CMK (cell line): Measurements from ENCODE around the gene KCNQ1.

Source experiments
- DNase-seq: peaks from one replicate; pipeline ENCODE4 v3.0.0-alpha.2; 2010; ENCODE audit warnings: low read depth

KCNQ1 gene

DNA sequence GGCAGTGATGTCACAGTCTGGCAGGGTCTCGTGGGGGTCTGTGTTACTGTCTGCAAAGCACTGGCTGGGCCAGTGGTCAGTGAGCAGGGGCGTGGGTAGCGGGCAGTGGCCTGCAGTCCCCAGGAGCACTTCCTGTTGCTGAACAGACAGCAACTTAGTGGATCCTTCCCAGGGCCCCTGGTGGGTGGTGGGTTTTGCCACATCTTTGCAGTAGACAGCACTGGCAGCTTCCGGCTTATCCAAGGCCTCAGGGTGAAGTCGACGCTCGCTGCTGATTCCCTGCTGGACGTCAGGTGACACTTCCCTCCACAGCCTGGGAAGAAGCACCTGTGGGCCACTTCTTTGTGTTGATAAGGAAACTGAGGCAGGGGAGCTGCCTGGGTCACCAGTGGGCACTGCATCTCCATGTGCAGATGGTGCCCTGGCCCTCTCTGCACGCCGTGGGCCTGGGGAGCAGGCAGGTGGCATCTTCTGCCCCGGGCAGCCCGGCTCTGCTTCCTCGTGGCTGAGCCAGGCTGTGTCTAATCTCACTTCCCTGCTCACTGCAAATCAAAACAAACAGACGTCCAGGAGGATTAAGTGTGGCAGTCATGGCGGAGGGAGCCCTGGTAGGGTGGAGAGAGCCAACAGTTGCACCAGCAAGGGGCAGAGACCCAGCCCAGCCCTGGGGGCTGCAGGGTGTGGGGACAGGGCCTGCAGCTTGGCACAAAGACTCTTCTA, 79.8 kb downstream of the KCNQ1 start:
- DNase-seq, result no peak

DNA sequence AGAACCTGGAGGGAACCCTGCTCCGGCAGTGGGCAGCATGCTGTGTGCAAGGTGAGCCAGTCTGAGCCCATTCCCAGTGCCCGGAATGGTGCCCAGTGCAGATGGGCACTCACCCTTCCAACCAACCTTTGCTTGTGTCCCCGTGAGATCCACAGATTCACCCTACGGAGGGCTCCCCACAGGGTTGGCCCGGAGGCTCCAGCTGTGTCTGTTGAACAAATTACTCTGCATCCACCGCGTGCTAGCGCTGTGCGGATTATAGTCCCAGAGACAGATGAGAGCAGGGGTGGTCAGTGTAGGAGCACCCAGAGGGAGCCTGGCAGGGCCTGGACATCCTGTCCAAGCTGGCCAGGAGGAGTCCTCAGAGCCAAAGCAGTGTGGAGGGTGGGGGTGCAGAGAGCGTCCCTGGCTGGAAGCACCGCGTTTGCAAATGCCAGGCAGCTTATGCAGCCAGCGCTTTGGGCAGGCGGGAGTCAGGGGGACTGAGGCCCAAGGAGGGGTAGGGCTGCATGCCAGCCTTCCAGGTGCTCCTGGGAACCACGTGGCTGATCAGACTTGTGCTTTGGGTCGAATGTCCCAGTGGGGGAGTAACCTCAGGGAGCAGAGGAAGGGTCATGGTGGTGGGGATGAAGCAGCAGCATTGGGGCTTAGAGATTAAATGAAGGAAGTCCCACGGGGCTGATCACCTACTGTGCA, 80.5 kb downstream of the KCNQ1 start:
- no peak for DNase-seq

DNA sequence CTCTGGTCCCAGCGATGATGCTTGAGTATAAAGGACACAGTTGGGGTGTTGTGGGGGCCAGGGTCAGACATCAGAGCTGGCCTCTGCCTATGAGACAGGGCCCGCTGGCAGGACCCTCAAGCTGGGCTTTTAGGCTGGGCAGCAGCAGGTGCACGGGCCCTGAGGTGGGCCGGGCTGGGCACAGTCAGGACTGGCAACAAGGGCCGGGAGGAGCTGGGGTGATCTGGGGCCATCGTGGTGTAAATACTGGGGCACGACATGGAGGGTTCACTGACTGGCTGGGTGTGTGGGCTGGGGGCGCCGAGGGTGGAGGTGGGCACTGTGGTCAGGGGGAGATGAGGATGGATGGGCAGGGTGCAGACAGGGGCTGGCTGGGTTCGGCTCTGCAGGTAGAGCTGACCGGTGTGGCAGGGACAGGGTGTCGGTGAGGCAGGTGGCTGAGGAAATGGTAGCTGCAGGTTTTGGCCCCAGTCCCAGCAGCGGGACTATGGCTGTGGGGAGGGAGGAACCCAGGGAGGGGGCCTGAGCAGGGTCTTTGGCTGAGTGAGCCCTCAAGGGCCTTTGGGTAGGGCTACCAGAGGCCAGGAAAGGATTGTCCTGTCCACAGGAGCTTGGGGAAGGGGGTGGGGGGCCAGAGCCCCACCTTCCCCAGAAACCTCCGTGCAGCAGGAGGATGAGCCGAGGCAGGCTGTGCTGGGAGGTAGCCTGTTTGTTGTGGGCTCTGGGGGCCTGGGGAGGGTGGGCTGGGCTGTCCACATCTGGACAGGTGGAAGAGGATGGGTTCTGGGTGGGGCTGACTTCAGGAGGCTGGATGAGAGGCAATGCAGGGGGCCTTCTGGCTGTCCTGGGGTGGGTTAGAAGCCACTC, 81.4 kb downstream of the KCNQ1 start:
- no peak for DNase-seq

DNA sequence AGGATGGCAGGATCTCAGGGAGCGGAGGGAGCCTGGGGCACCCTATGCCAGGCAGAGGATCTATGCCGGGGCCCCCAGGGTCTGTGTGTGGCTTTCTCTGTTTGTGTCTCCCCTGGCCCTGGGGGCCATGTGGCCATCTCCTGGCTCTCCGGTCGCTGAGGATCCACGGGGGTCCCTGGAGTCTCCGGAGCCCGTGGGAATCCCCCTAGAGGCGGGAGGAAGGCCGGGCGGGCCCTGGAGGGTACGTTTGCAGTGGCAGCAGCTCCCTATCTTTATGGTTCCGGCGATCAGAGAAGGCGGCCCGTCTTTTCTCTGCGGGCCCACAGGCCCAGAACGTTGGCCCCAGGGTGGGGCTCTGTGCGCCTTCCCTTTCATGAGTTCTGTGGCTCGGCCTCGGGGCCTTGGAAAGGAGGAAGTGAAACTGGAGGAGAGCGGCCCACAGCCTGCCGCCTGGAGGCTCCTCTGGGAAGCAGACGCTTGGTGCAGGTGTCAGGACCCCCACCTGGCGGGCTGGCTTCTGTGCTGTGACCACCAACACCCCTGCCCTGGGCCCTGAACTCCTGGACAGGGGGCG, 82.1 kb downstream of the KCNQ1 start:
- DNase-seq, result no peak

DNA sequence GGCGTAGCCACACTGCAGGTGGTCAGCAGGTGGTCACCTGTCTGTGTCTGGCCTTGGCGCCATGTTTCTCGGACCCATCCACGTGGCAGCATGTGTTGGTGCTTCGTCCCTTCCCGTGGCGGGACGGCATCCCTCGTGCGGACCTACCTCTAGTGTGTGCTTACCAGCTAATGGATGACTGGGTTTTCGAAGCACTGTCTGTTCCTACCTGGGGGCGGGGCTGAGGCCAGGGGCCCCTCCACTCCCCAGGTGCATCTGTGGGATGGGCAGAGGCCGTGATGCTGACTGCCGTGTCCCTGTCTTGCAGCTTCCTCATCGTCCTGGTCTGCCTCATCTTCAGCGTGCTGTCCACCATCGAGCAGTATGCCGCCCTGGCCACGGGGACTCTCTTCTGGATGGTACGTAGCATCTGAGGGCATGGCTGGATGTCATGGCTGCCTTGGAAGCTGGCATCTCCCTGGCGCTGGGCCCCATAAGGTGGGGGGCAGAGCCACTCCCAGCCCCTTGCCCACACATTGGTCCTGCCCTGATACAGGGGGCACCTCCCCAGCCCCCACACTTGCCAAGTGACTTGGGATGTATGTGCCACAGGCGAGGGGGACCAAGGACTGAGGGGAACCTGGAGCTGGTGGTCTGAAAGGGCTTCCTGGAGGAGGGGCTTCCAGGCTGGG, 82.9 kb downstream of the KCNQ1 start:
- DNase-seq, result no peak

DNA sequence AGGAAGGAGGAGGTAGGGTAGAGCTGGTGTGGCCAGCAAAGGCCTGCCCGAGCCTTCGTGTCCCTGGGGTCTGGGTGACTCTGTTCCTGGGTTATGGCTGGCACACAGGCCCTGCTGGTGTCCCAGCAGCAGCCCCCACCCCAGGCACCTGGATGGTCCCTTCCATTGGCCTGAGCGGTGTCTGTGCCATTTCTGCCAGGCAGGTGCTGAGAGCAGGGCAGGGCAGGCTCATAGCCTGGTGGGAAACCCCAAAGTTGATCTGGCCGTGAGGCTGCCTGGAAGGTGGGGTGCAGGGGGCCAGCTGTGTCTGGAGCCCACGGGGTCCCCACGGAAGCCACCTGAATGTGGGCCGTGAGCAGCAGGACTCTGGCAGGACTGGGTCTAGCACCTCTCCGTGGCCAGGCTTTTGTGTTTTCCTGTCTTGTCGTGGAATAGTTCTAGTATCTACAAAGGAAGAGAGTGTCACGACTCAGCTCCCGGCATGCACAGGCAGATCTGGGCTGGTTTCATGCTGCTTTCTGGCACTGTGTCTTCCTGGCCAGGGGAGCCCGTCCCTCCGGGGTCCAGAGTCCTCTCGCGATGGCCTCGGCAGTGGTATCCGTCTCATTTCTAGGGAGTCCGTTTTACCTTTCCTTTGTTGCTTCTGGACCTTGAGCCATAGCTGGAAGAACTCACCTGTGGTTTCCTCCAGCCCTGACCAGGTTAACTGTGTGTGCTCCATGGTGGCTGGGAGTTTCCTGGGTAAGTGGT, 83.7 kb downstream of the KCNQ1 start:
- no peak for DNase-seq

DNA sequence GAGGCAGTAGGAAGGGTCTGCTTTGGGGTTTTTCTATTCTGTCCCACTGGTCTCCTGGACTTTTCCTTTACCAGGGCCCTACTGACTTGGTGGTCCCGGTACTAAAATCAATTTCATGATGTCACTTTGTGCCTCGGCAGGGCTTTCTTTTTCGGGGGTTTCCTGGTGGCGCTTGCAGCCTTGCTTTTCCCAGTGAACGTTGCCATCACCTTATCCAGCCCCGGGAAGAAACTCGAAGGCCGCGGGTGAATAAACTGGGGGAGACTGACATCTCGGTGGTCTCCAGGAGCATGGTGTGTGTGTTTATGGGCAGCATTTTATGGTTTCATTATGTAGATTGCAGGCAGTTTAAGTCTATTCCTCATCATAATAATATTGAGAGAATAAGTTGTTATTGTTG, 84.4 kb downstream of the KCNQ1 start:
- DNase-seq, result no peak

DNA sequence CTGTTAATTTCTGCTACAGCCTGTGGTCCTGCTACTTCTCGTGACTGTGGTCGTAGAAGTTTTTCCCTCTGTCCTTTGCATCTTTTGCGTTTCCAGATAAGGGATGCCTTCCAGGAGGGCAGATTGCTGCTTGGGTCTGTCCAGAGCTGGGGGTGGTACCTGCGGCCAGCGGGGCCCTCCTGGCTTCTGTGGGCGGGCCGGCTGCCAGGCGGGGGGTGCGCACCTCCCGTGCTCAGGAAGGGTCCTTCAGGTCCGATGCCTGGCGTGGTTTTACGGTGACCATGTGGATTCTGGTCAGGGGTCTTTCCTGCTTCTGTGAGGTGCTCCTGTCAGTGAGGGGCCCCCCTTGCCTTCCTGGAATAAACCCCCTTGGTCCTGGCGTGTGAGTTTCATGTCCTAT, 84.8 kb downstream of the KCNQ1 start:
- DNase-seq, result no peak

DNA sequence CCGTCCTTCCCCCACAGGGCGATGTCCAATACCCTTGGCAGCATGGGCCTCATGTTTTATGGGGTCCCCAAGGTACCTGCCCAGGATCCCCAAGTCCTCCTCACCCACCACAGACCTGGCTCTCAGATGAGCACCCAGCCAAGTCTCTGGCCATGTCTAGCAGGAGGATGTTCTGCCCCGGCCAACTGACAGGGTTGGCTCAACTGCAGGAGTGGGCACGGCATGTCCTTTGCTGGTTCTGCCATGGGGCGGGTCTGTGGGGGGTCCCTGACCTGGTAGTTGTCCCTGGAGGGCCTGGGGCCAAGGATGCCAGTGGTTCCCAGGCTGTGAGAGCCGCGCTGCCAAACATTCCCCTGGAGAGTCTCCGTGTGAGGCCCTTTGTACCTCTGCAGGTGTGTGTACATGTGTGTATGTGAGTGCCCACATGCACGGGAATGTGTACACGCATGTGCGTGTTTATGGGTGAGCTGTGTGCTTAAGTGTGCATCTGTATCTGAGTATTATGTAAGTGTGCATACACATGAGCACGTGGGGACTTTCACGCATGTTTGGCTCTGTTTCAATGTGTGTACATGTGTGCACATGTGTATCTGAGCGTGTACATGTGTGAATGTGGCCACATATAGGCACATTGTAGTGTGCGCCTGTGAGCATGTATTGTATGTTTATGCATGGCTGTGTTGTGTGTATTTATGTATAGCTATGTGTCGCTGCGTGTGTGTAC, 85.5 kb downstream of the KCNQ1 start:
- DNase-seq, result no peak

DNA sequence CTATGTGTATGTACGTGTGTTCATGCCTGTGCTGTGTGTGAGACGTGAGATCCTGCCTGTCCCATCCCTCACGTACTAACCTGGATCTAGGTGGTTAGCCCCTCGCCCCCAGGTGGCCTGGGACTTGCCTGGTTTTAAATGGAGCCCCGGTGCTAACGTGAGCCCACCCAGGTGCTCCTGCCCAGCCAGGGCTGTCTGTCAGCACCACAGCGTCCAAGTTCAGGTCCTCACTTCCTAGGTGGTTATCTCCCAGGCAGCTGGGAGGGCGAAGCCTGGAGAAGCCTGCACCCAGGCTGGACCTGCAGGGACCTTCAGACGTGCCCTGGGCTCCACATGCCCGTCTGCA, 86.0 kb downstream of the KCNQ1 start:
- no peak for DNase-seq

DNA sequence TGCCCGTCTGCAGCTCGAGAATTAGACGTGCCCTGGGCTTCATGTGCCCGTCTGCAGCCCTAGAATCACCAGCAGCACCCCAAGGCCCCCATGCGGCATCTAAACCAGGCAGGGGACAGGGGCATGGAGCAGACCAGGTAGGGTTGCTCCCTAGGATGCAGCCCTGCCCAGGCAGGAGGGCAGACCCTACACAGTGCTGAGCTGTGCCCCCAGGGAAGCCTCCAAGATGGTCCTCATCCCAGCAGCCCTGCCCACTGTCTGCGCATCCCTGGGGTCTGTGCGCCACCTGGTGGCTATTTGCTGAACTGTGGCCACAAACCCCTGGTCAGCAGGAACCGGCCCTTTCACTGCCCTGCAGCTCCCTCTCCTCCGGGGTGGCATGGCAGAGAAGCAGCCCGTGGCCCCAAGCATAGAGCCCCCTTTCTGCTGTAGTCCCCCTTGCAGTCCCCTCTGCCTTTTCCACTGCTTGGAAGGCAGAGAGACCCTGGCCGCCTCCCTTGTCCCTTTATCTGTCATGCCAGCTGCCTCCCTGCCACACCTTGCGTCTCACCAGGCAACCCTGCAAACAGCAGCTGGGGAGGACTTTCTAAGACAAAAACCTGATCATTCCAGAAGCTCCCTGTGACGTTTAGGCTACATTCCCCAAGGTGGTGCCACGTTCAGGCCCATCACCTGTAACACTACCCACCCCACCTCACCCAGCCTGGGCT, 86.6 kb downstream of the KCNQ1 start:
- no peak for DNase-seq

DNA sequence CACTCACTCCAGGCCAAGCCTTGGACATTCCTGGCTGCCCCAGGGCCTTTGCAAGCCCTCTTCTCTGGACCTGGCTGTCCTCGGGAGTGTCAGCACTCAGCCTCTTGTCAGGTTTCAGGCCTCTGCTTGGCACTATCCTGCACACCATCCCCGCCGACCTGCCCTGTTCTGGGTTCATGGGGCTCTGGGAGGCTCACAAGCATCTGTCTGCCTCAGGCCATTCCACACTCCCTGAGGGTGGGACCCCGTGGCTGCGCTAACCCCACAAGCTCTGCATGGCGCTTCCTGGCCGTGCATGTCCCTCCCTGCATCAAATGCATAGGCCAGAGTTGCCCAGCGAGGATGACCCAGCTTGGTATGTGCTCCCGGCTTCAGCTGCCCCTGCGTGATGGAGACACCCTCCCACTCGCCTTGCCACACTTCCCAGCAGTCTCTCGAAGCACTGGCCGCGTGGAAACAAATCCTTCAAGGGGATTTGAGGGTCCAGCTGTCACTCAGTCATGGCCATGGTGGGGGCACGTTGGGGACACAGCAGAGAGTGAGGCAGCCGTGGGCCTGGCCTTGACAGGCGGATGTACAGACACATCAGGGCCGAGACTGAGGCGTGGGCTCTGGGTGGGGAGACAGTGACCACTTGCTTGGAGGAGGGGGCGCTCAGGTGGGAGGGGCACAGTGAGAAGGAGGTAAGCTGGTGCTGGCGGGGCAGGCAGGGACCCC, 87.3 kb downstream of the KCNQ1 start:
- DNase-seq, result no peak

DNA sequence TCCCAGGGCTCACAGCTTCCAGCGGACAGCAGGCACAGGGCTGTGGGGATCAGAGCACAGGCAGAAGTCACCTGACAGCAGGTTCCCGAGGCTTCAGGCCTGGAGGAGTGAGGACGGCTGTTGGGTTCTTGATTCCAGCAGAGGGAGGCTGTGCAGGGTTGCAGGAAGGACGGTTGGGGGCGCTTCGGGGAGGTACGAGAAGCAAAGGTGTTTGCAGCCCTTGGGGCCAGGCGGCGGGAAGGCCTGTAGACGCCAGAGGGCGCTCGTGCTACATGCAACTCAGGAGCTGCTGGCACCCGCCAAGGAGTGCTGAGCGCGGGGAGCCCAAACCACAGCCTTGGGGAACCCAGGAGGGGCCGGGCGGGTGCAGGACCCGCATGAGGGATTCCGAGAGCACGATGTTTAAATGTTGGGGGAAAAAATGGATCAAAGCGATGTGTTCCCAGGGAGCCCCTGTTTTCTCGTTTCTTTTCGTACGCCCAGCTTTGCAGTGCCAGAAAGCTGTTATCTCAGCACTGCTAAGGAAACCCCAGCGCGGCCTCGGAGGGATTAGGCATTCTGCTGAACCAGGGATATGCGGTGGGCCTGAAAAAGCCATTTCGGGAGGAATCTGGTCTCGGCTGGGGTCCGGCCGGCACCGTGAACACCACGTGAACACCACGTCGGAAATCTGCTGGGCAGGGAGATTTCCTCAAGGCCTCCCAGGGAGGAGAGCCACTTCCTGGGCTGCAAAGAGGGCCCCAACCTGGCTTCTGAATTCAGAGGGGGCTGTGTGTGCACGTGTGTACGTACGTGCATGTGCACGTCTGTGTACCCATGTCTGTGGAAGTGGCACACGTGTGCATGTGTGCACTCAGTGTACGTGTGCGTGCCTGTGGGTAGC, 88.1 kb downstream of the KCNQ1 start:
- peak; percentile 71 for DNase-seq

DNA sequence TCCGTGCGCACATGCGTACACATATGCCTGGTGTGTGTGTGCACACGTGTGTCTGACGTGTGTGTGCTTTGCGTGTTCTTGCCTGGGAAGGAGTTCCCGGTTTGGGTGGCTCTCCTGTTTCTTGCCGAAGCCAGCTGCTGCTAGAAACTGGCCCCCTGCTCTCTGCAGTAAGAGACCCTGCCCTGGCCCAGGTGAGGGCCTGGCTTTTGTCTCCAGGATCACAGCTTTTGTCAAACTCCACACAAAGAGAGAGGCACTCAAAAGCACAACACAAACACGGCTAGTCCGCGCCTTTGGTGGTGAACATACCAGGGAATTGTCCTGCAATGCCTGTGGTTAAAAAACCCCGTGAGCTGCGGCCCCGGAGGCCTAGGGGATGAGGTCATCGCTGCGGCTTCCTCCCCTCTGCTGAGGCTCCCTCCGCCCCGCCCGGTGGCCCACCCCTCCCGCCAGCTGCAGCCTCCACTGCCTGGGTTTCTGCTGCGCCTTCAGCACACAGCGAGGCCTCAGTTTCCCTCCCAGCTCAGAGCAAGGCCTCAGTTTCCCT, 88.9 kb downstream of the KCNQ1 start:
- no peak for DNase-seq

DNA sequence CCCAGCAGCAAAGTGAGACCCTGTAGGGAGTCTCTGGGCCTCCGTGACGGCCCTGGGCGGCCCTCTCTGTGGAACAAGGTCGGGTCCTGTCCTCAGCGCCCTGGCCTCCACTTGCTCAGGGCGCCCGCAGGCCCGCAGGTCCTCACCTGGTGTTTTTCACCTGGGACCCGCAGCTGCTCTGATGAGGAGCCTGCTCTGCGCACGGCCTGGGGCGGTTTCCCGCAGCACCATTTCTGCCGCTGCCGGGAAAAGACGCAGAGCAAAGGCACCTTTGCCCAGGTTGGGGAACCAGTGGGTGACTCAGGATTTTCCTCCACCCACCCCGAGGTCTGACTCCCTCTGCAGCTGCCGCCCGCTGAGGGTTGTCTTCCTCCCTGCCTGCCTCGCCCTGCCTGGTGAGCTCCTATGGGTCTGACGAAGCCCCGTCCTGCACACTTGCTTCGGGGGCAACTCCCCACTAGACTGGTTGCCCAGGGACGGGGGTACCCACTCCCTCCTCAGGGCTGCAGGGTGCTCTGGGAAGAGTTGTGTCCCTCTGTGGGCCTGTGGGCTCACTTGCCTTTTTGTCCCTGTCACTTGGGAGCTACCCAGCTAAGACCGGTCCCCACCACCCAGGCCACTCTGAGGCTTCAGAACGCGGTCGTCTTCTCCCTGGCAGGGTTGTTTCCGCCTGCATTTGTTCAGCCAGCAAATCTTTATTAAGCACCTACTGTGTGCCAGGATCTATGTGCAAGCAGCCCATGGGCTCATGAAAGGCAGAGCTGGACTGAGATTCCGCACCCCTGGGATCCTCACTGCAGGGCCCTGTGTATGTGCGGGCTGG, 89.5 kb downstream of the KCNQ1 start:
- no peak for DNase-seq

DNA sequence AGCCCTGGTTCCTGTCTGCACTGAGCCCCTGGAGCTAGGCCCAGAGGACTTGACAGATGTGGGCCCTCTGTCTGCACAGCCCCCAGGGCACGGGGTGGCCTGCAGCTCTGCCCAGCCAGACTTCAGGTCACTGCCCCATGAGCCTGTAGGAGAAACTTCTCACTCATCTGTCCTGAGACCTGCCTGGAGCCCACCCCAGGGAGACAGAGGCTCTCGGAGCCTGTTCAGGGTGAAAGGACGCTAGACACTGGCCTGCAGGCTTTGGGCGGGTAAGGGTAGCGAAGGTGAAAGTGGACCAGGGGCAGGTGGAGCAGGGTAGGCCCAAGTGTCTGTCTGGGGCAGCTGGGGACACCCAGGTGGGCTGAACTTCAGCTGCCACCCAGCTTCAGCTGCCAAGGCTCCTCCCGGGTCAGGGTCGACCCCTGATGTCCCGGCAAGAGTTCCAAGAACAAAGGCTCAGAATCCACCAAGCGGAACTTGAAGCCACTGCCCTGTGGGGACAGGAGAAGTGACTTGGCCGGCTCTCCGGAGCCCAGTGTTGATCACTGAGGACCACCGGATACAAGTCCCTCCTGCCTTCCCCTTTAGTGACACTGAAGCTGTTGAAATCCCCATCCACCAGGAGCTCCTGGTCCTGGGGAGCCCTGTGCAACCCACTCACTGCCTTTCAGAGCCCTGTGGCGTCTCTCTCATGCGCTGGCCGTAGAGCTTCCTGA, 90.3 kb downstream of the KCNQ1 start:
- DNase-seq, result no peak
